ENCODE measurements around the gene MMP25. TPM values are rescaled to one million over a fixed set of nuclear protein-coding genes. Genes with fewer than 3 reads are reported as not detected.

The MMP25 gene
- total RNA-seq, 1 donor from 2014 or later, result 0.52 TPM

- no peak for DNase-seq (ENCODE audit: low read depth)
- TF ChIP-seq, protein P1, sequence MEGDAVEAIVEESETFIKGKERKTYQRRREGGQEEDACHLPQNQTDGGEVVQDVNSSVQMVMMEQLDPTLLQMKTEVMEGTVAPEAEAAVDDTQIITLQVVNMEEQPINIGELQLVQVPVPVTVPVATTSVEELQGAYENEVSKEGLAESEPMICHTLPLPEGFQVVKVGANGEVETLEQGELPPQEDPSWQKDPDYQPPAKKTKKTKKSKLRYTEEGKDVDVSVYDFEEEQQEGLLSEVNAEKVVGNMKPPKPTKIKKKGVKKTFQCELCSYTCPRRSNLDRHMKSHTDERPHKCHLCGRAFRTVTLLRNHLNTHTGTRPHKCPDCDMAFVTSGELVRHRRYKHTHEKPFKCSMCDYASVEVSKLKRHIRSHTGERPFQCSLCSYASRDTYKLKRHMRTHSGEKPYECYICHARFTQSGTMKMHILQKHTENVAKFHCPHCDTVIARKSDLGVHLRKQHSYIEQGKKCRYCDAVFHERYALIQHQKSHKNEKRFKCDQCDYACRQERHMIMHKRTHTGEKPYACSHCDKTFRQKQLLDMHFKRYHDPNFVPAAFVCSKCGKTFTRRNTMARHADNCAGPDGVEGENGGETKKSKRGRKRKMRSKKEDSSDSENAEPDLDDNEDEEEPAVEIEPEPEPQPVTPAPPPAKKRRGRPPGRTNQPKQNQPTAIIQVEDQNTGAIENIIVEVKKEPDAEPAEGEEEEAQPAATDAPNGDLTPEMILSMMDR (conservative IDR thresholded peaks at IDR 0.05; ENCODE audit: low read depth, low read length), result no peak
- peak overlapping the region; percentile 94 for H3K4me3 ChIP-seq (ENCODE audit: low read depth, low read length)
Observed at GRCh38 chr16:3057181-3058138, 11.1 kb downstream of the MMP25 start.

DNA sequence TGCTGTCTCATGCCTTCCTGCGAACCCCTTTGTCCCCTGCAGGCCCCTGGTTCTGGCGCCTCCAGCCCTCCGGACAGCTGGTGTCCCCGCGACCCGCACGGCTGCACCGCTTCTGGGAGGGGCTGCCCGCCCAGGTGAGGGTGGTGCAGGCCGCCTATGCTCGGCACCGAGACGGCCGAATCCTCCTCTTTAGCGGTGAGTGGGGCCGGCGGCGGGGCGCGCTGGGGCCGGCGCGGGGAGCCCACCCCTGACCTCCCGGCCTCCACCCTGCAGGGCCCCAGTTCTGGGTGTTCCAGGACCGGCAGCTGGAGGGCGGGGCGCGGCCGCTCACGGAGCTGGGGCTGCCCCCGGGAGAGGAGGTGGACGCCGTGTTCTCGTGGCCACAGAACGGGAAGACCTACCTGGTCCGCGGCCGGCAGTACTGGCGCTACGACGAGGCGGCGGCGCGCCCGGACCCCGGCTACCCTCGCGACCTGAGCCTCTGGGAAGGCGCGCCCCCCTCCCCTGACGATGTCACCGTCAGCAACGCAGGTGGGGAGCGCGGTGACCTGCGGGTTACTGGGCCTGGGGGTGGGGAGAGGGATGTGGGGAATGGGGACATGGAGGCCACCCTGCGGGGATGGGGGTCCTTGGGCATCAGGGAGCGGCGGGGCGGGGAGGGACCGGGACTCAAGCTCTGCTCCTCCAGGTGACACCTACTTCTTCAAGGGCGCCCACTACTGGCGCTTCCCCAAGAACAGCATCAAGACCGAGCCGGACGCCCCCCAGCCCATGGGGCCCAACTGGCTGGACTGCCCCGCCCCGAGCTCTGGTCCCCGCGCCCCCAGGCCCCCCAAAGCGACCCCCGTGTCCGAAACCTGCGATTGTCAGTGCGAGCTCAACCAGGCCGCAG lies 12.0 kb downstream of the MMP25 start:
- DNase-seq (ENCODE audit: low read depth), result no peak
- TF ChIP-seq, protein P1 (conservative IDR thresholded peaks at IDR 0.05; ENCODE audit: low read depth, low read length), result peak; percentile 22
- H3K4me3 ChIP-seq (ENCODE audit: low read depth, low read length), result peak overlapping the region; percentile 94

DNA sequence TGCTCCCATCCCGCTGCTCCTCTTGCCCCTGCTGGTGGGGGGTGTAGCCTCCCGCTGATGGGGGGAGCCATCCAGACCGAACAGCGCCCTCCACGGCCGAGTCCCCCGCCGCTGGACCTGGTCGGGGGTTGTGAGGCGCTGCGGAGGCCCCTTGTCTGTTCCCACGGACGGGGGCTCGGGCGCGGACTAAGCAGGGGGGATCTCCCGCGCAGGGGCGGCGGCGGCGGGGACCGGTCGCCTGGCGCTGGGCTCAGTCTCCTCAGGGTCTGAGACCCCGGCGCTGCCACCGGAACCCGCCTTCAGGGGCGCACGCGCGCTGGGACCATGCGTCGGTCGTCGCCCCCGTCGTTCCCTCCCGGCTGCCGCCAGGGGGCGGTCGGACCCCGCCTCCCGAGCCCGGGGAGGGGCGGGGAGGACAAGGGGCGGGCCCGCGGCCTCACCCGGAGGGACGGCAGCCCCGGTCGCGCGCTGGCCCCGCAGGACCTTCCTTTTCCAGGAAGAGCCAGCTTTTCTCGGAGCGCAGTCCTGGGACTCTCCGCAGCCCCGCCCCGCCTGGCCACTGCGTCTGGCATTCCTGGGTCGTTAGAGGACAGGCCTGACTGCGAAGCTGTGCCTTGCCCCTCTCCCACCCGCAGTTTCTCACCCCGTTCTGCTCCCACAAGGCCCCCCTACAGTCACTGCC lies 12.8 kb downstream of the MMP25 start:
- no peak for DNase-seq (ENCODE audit: low read depth)
- TF ChIP-seq, protein P1 (conservative IDR thresholded peaks at IDR 0.05; ENCODE audit: low read depth, low read length), result peak; percentile 53
- H3K4me3 ChIP-seq (ENCODE audit: low read depth, low read length), result peak overlapping the region; percentile 94

- peak overlapping the region; percentile 94 for H3K4me3 ChIP-seq (ENCODE audit: low read depth, low read length)
- DNase-seq (ENCODE audit: low read depth), result no peak
- TF ChIP-seq, protein P1 (conservative IDR thresholded peaks at IDR 0.05; ENCODE audit: low read depth, low read length), result no peak
Observed at GRCh38 chr16:3059723-3060242, 13.4 kb downstream of the MMP25 start.

DNA sequence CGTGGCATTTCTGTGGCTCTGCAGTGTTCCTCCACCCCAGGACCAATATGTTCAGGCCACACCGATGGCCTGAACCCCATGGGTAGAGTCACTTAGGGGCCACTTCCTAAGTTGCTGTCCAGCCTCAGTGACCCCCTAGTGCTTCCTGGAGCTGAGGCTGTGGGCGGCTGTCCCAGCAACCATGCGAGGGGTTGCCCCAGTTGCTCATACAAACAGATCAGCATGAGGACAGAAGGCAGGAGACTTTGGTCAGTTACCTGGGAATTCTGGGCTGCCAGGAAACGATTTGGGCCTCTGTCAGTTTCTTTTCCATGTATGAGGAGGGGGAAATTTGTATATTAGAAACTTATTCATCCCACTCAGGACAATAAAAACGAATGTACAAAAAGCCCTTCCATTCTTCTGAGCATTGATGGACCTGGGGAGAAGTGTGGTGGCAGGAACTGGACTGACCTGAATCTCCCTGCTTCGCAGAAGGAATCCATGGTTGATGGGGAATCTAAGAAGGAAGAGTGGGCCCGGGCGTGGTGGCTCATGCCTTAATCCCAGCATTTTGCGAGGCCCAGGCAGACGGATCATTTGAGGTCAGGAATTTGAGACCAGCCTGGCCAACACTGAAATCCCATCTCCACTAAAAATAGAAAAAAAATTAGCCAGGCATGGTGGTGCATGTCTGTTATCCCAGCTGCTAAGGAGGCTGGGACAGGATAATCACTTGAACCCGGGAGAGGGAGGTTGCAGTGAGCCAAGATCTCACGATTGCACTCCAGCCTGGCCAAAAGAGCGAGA lies 14.2 kb downstream of the MMP25 start:
- H3K4me3 ChIP-seq (ENCODE audit: low read depth, low read length), result no peak overlapping the region
- no peak for DNase-seq (ENCODE audit: low read depth)
- TF ChIP-seq, protein P1 (conservative IDR thresholded peaks at IDR 0.05; ENCODE audit: low read depth, low read length), result no peak

GRCh38 chr16:3062553-3062952 lies 16.2 kb downstream of the MMP25 start:
- no peak overlapping the region for H3K4me3 ChIP-seq (ENCODE audit: low read depth, low read length)
- no peak for DNase-seq (ENCODE audit: low read depth)
- TF ChIP-seq, protein P1 (conservative IDR thresholded peaks at IDR 0.05; ENCODE audit: low read depth, low read length), result no peak
